H9 (cell line): ENCODE measurements around the gene RHOB. TPM values are rescaled to one million over a fixed set of nuclear protein-coding genes. Genes with fewer than 3 reads are reported as not detected.

Experiments used
- DNase-seq: peaks from one replicate; pipeline ENCODE4 v3.0.0-alpha.2; 2017
- H2AFZ ChIP-seq: one replicate; pipeline ENCODE4 v1.6.1; 2013; ENCODE audit warnings: mild to moderate bottlenecking, low read length, control low read depth, moderate library complexity
- H2AK5ac ChIP-seq: 2 replicates; pipeline ENCODE4 v1.6.1; 2013; ENCODE audit warnings: low read length, control low read depth, mixed read lengths; ENCODE audit not compliant: insufficient read length
- H2BK120ac ChIP-seq: one replicate; pipeline ENCODE4 v1.6.1; 2013; ENCODE audit warnings: low read depth, mild to moderate bottlenecking, low read length, control low read depth, inconsistent platforms; ENCODE audit not compliant: poor library complexity, severe bottlenecking
- H2BK12ac ChIP-seq: 2 replicates; pipeline ENCODE4 v1.6.1; 2013; ENCODE audit warnings: low read length, control low read depth, mixed read lengths, low read depth; ENCODE audit not compliant: insufficient read length
- H2BK15ac ChIP-seq: 2 replicates; pipeline ENCODE4 v1.6.1; 2013; ENCODE audit warnings: low read depth, low read length, control low read depth
- H2BK20ac ChIP-seq: one replicate; pipeline ENCODE4 v1.6.1; 2013; ENCODE audit warnings: low read depth, mild to moderate bottlenecking, low read length, control low read depth, inconsistent platforms; ENCODE audit not compliant: poor library complexity, severe bottlenecking
- H2BK5ac ChIP-seq: 2 replicates; pipeline ENCODE4 v1.6.1; 2013; ENCODE audit warnings: low read length, control low read depth, mixed read lengths; ENCODE audit not compliant: insufficient read length
- H3K14ac ChIP-seq: 2 replicates; pipeline ENCODE4 v1.6.1; 2013; ENCODE audit warnings: low read length, control low read depth; ENCODE audit not compliant: insufficient read depth
- H3K18ac ChIP-seq: 2 replicates; pipeline ENCODE4 v1.6.1; 2013; ENCODE audit warnings: low read depth, mild to moderate bottlenecking, mixed read lengths, low read length, control low read depth; ENCODE audit not compliant: insufficient read length
- H3K23ac ChIP-seq: 2 replicates; pipeline ENCODE4 v1.6.1; 2013; ENCODE audit warnings: low read length, control low read depth, mixed read lengths, low read depth; ENCODE audit not compliant: insufficient read length
- H3K23me2 ChIP-seq: 2 replicates; pipeline ENCODE4 v1.6.1; 2013; ENCODE audit warnings: low read depth, mild to moderate bottlenecking, mixed read lengths, low read length, control low read depth; ENCODE audit not compliant: insufficient read length, poor library complexity, severe bottlenecking
- H3K27ac ChIP-seq: 2 replicates; pipeline ENCODE4 v1.5.1; 2013; ENCODE audit warnings: low read length, control low read depth, mixed read lengths, low read depth; ENCODE audit not compliant: insufficient read length
- H3K27me3 ChIP-seq: 2 replicates; pipeline ENCODE4 v1.6.1; 2013; ENCODE audit warnings: low read length, control low read depth, inconsistent platforms; ENCODE audit not compliant: insufficient read depth
- H3K4ac ChIP-seq: 2 replicates; pipeline ENCODE4 v1.6.1; 2013; ENCODE audit warnings: low read depth, mild to moderate bottlenecking, control low read depth, inconsistent platforms, low read length, moderate library complexity
- H3K4me1 ChIP-seq: 2 replicates; pipeline ENCODE4 v1.6.1; 2013; ENCODE audit warnings: low read length, control low read depth, inconsistent platforms; ENCODE audit not compliant: insufficient read depth
- H3K4me2 ChIP-seq: 2 replicates; pipeline ENCODE4 v1.6.1; 2013; ENCODE audit warnings: low read length, control low read depth, mixed read lengths; ENCODE audit not compliant: insufficient read length, insufficient read depth
- H3K56ac ChIP-seq: 2 replicates; pipeline ENCODE4 v1.6.1; 2013; ENCODE audit warnings: low read depth, mild to moderate bottlenecking, mixed read lengths, low read length, control low read depth; ENCODE audit not compliant: insufficient read length
- H3K79me1 ChIP-seq: 2 replicates; pipeline ENCODE4 v1.6.1; 2013; ENCODE audit warnings: low read depth, mild to moderate bottlenecking, moderate library complexity, low read length, control low read depth, inconsistent platforms; ENCODE audit not compliant: insufficient read depth, poor library complexity, severe bottlenecking
- H3K79me2 ChIP-seq: 2 replicates; pipeline ENCODE4 v1.6.1; 2013; ENCODE audit warnings: low read length, control low read depth, inconsistent platforms; ENCODE audit not compliant: insufficient read depth
- H3K9ac ChIP-seq: 2 replicates; pipeline ENCODE4 v1.6.1; 2013; ENCODE audit warnings: low read length, control low read depth, mixed read lengths; ENCODE audit not compliant: insufficient read length; ENCODE audit errors: extremely low read depth
- H3K9me3 ChIP-seq: one replicate; pipeline ENCODE4 v1.6.1; 2013; ENCODE audit warnings: low read depth, low read length, inconsistent platforms; ENCODE audit not compliant: control insufficient read depth
- H3T11ph ChIP-seq: one replicate; pipeline ENCODE4 v1.6.1; 2013; ENCODE audit warnings: mild to moderate bottlenecking, low read length, control low read depth, inconsistent platforms
- H4K20me1 ChIP-seq: one replicate; pipeline ENCODE4 v1.6.1; 2013; ENCODE audit not compliant: control insufficient read depth, insufficient read length, insufficient read depth
- H4K5ac ChIP-seq: 2 replicates; pipeline ENCODE4 v1.6.1; 2013; ENCODE audit warnings: low read depth, mild to moderate bottlenecking, mixed read lengths, low read length, control low read depth; ENCODE audit not compliant: insufficient read length
- H4K8ac ChIP-seq: replicated peaks from 2 replicates; pipeline ENCODE4 v1.6.1; 2013; ENCODE audit warnings: low read length, control low read depth, mixed read lengths, low read depth; ENCODE audit not compliant: insufficient read length
- H4K91ac ChIP-seq: 2 replicates; pipeline ENCODE4 v1.6.1; 2013; ENCODE audit warnings: low read depth, mild to moderate bottlenecking, moderate library complexity, mixed read lengths, low read length, control low read depth; ENCODE audit not compliant: insufficient read length
- H3K27ac Mint-ChIP-seq, 3 experiments: 2 replicates in 2 of 3; 3 replicates in 1 of 3; pipeline ENCODE4 v1.8.0; 2020 to 2021; ENCODE audit warnings: mixed read lengths in 3 of 3, mild to moderate bottlenecking in 1 of 3, moderate library complexity in 1 of 3
- H3K27me3 Mint-ChIP-seq: 2 replicates; pipeline ENCODE4 v1.8.0; 2021; ENCODE audit warnings: low read depth, mild to moderate bottlenecking, moderate library complexity, mixed read lengths
- H3K36me3 Mint-ChIP-seq, 3 experiments: 2 replicates in 2 of 3; 3 replicates in 1 of 3; pipeline ENCODE4 v1.8.0; 2020 to 2021; ENCODE audit warnings: low read depth in 3 of 3, mixed read lengths in 3 of 3; ENCODE audit not compliant: insufficient read depth in 1 of 3
- H3K4me1 Mint-ChIP-seq, 2 experiments: 2 replicates each; pipeline ENCODE4 v1.8.0; 2020; ENCODE audit warnings: mixed read lengths in 2 of 2
- H3K4me3 Mint-ChIP-seq, 2 experiments: 2 replicates in 1 of 2; 3 replicates in 1 of 2; pipeline ENCODE4 v1.8.0; 2020 to 2021; ENCODE audit warnings: mild to moderate bottlenecking in 2 of 2, mixed read lengths in 2 of 2, moderate library complexity in 1 of 2
- H3K9me3 Mint-ChIP-seq, 2 experiments: 2 replicates in 1 of 2; 3 replicates in 1 of 2; pipeline ENCODE4 v1.8.0; 2020; ENCODE audit warnings: mild to moderate bottlenecking in 2 of 2, mixed read lengths in 2 of 2, moderate library complexity in 1 of 2
- WGBS: extraction: QIAGEN DNeasy Blood & Tissue Kit; methylation state at CpG from one replicate; pipeline ENCODE4 v1.1.7; 2013; ENCODE audit warnings: missing lambda C conversion rate, low lambda C conversion rate, mixed read lengths; ENCODE audit not compliant: insufficient read length; ENCODE audit errors: extremely low coverage; 5-methylcytosine and 5-hydroxymethylcytosine counted together
- total RNA-seq: library from RNA; stranded (reverse); gene quantifications from 2 replicates; pipeline ENCODE4 v1.2.1, GENCODE V29; 2021
- TF ChIP-seq, protein P1 (sequence below): fragments of 200-600 bp; sonication (generic); conservative IDR thresholded peaks from 3 replicates; pipeline ENCODE4 v1.8.0; 2021; ENCODE audit warnings: antibody characterized with exemption, mild to moderate bottlenecking

Gene RHOB
- total RNA-seq, 1 experiment from 2014 or later = 10.3 TPM

DNA sequence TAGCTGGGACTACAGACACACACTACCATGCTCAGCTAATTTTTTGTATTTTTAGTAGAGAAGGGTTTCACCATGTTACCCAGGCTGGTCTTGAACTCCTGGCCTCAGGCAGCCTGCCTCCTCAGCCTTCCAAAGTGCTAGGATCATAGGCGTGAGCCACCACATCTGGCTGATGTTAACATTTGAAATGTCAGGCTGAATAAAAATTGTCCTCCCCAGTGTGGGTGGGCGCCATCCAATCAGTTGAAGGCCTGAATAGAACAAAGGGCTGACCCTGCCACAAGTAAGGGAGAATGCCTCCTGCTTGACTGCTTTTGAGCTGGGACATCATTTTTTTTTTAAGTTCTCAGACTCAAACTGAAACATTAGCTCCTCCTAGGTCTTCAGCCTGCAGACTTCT lies 21.0 kb upstream of the RHOB start:
- peak; percentile 6 for DNase-seq
- H2BK15ac ChIP-seq = no peak overlapping the region
- no peaks in the 10 kb centered on the region for H3K79me1 ChIP-seq
- no peak overlapping the region for H2BK20ac ChIP-seq
- no peak overlapping the region for H2BK120ac ChIP-seq
- no peaks in the 10 kb centered on the region for H3K9me3 Mint-ChIP-seq
- no peak overlapping the region for H3K9ac ChIP-seq
- H3K27me3 ChIP-seq = no peaks in the 10 kb centered on the region
- TF ChIP-seq, protein P1, sequence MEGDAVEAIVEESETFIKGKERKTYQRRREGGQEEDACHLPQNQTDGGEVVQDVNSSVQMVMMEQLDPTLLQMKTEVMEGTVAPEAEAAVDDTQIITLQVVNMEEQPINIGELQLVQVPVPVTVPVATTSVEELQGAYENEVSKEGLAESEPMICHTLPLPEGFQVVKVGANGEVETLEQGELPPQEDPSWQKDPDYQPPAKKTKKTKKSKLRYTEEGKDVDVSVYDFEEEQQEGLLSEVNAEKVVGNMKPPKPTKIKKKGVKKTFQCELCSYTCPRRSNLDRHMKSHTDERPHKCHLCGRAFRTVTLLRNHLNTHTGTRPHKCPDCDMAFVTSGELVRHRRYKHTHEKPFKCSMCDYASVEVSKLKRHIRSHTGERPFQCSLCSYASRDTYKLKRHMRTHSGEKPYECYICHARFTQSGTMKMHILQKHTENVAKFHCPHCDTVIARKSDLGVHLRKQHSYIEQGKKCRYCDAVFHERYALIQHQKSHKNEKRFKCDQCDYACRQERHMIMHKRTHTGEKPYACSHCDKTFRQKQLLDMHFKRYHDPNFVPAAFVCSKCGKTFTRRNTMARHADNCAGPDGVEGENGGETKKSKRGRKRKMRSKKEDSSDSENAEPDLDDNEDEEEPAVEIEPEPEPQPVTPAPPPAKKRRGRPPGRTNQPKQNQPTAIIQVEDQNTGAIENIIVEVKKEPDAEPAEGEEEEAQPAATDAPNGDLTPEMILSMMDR = no peak
- H4K8ac ChIP-seq = no peak overlapping the region
- H3K4ac ChIP-seq = no peak overlapping the region
- H2AK5ac ChIP-seq = no peak overlapping the region
- no peaks in the 10 kb centered on the region for H3K79me2 ChIP-seq
- WGBS = no CpG with 5 or more reads among the region's 2 CpGs
- H3T11ph ChIP-seq = no peak overlapping the region
- H3K14ac ChIP-seq = no peak overlapping the region
- no peaks in the 10 kb centered on the region for H3K9me3 ChIP-seq
- no peak overlapping the region for H3K56ac ChIP-seq
- H3K4me3 Mint-ChIP-seq = no peak overlapping the region
- H3K23me2 ChIP-seq = no peaks in the 10 kb centered on the region
- no peaks in the 10 kb centered on the region for H4K20me1 ChIP-seq
- no peak overlapping the region for H3K27ac Mint-ChIP-seq
- no peak overlapping the region for H3K23ac ChIP-seq
- H3K36me3 Mint-ChIP-seq = no peaks in the 10 kb centered on the region
- H3K4me1 Mint-ChIP-seq = peaks cover 3 to 7% of the 10 kb centered on the region in 2 experiments; a peak in 2 of 4 replicates
- no peaks in the 10 kb centered on the region; the same call in 1 of the 2 replicates for H3K4me1 ChIP-seq
- H3K18ac ChIP-seq = no peak overlapping the region
- no peak overlapping the region for H2AFZ ChIP-seq
- no peak overlapping the region for H3K4me2 ChIP-seq
- H3K27me3 Mint-ChIP-seq = peaks cover 11% of the 10 kb centered on the region
- no peak overlapping the region for H2BK5ac ChIP-seq
- no peak overlapping the region for H4K91ac ChIP-seq
- no peak overlapping the region for H4K5ac ChIP-seq
- H2BK12ac ChIP-seq = no peak overlapping the region
- H3K27ac ChIP-seq = no peak overlapping the region
